RPMI8226 (cell line): ENCODE results near the gene PROP1.
"Not testable (repeated sequence)": the region's sequence is repeated elsewhere in the genome, so short reads cannot be mapped to it uniquely, and the experiment has no call there.

ENCODE experiments used
- DNase-seq: peaks from one replicate; pipeline ENCODE4 v3.0.0-alpha.2; 2015

Gene PROP1

DNA sequence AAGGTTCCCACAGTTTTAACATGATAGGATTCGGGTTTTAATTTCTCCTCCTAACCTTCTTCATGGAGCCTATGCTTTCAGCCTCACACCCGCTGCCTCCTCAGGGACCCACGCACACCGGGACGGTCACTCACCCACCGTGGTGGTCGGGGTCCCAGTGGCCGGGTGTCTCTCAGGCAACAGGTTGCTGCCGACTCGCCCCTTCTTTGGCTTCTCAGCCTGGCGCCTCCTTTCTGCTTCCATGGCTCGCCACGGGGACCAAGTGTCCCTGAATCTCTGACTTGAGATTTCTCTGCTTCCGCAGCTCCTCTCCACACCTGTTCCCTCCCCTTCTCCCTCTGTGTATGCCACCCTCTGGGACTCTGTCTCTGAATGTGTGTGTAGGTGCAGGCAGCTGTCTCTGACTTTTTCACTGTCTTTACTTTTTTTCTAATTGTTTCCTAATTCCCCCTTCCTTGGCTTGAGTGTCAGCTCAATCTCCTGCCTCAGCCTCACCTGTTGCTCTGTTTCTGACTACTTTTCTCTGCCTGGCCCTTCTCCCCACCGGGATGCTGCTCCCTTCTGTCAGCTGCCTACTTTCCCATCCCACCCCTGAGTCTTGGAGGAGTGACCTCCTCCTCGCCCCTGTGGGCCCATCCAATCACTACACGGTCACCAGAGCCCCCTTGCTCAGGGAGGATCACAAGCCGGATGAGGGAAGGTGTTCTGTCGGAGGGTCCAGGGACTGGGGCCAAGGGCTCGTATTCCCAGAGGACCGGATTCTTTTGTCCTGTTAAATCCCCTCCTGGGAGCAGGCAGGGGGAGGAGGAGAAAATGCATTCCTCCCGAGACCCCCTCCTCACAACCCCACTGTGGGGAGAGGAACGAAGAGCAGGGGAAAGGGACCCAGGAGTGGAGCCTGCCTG lies at the start of gene PROP1:
Gene PROP1 (minus strand): TSS at position 552 of the 905 bp plus-strand sequence. CDS start 309 bp downstream, at position 243.
- no peak for DNase-seq

DNA sequence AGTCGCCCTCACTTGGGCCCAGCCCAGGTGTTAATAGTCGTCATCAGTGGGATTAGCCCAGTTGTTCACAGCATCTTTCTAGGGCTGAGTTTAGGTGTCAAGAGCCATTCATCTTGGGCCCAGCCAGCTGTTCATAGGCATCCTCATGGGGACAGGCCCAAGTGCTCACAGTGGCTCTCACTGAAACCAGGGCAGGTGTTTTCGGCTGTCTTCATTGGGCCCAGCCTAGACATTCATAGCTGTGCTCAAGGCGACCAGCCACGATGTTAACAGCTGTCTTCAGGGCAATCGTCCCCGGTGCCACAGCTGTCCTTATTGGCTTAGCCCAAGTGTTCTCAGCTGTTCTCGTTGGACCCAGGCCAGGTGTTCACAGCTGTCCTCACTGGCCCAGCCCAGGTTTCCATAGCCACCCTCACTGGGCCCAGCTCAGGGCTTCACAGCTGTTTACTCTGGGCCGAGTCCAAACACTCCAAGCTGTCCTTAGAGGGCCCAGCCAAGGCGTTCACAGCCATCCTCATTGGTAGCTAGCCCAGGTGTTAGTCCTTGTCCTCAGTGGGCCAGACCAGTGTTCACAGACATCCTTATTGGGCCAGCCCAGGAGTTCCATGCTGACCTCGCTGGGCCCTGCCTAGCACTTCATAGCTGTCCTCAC lies 23.5 kb upstream of the PROP1 start:
- DNase-seq: not testable (repeated sequence)

DNA sequence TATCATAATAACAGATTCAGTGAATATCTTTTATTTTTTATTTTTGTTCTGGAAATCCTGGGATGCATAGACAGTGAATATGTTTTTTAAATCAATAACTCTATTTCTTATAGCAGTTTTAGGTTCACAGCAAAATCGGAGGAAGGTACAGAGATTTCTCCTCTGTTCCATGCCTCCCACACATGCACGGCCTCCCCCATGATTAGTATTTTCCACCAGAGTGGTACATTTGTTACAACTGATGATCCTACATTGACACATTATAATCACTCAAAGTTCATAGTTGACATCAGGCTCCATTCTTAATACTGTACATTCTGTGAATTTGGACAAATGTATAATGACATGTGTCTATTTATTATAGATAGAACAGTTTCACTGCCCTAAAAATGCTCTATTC lies 16.7 kb upstream of the PROP1 start:
- not testable (repeated sequence) for DNase-seq

DNA sequence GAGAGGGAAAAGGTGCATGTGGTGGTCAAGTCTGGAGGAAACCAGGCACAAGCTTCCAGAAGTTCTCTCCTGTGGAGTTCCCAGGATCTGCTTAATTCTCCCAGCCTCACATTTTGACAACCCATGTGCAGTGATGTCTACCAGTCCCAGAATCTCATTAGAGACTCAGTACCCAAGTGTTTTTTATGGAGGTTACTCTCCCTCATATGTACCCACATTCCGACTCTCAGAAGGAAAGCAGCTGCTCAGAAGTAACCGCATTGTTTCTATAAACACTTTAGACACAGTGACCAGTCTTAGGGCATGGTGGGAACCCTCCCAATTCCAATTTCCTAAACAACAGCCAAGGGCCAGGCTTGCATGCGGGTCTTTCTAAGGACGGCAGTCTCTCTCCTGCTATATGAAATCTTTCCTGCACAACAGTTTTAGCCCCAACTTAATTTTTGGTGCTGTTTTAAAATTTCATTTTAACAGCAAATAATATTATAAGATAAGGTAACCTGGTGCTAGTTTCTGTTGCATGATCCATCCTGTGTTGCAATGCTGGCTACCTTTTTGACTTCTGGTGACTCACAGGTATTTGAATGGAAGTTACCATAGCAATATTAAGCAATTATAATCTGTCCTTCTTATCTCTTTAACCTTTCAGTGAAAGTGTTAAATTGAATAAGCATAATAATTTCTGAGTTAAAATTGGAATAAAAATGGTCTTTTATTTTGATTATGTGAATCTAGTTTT lies 15.9 kb upstream of the PROP1 start:
- DNase-seq: not testable (repeated sequence)

DNA sequence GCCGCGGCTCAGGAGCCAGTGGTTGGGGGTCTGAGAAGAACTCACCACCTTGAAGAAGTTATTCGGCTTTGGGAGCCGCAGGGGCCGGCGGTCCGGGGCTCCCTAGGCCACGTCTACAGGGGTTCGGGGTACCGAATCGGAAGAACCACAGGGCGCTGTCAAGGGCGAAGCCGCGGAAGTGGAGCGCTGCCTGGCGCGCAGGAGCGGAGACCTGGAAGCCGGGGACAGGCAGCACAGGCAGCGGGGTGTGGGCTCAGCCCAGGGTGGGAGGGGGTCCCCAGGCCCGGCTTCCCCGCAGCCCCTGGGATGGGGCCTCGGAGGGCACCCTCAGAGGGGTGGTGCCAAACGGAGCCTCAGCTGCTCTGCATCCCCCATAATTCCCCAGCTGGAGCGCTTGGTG lies 11.2 kb upstream of the PROP1 start:
- DNase-seq: not testable (repeated sequence)

GRCh38 chr5:178006536-178007231 lies 10.6 kb upstream of the PROP1 start:
- DNase-seq: not testable (repeated sequence)

- DNase-seq: not testable (repeated sequence)
Measured at GRCh38 chr5:178006181-178006535, 10.1 kb upstream of the PROP1 start.

- no peak for DNase-seq
Measured at GRCh38 chr5:177997846-177998245, 1.8 kb upstream of the PROP1 start.

DNA sequence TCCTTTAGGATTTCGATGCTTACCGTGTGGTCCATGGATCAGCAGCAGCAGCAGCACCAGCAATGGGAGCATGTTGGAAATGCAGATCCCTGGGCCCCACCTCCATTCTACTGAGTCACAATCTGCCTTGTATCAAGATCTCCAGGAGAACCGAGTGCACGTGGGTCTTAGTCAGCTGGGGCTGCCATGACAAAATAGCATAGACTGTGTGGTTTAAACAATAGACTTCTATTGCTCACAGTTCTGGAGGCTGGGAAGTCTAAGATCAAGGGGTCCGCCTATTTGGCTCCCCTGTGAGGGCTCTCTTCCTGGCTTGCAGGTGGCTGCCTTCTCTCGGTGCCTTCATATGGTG lies 1.3 kb upstream of the PROP1 start:
- no peak for DNase-seq

GRCh38 chr5:177996660-177997318 lies 747 bp upstream of the PROP1 start:
- DNase-seq: no peak

DNA sequence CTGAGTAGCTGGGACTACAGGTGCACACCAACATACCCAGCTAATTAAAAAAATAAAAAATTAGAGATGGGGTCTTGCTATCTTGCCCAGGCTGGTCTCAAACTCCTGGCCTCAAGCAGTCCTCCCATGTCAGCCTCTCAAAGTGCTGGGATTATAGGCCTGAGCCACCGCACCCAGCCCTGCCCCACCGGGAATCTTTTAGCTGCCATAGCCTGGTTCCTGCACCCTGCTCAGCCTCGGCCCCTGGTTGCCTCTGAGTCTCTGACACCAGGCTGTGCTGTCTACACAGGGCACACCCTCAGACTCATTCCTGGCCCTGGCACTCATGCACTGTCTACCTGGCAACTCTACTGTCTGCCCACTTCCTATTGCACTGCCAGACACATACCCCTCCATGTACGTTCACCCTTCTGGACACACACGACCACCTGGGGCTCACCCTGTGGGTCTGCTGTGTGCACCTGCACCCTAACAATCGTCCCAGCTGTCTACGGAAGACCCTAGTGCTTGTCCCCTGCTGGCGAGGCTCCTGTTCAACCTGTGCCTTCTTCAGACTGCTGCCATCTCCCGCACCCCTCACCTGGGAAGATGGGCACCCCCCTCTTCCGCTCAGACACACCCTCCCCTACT lies 1.4 kb downstream of the PROP1 start:
- no peak for DNase-seq

DNA sequence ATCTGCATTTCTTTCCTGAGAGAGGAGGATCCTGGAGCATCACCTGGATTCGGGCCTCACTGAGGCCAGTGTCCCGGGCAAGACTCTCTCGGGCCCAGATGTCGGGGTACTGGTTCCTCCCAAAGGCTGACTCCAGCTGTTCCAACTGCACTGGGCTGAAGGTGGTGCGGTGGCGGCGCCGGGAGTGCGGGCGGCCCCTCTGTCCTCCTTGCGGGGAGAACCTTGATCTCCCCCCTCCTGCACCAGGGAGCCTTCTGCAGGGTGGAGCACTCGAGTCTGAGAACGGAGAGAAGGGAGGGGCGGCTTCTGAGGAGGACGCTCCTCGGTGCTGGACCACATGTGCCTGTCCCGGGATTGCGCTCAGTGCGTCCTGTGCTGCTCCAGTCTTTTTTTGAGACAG lies 2.0 kb downstream of the PROP1 start:
- no peak for DNase-seq

DNA sequence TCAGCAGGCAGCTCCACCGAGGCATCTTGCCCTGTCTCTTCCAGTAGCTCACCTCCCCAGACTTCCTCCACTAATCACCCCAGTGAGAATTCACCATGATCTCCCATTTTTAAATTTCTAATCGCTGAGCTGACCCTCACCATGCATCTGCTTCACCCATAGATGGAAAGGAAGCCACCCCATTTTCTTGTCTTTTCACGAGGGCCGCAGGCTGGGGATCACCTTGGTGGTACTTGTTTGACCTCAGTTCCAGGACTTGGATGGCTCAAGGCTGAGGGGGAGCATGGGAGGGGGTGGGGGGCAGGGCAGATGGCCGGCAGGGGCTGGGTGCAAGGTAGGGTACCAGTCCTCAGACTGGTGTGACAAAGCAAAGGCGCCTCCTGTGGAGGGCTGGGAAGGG lies 3.6 kb downstream of the PROP1 start:
- no peak for DNase-seq

DNA sequence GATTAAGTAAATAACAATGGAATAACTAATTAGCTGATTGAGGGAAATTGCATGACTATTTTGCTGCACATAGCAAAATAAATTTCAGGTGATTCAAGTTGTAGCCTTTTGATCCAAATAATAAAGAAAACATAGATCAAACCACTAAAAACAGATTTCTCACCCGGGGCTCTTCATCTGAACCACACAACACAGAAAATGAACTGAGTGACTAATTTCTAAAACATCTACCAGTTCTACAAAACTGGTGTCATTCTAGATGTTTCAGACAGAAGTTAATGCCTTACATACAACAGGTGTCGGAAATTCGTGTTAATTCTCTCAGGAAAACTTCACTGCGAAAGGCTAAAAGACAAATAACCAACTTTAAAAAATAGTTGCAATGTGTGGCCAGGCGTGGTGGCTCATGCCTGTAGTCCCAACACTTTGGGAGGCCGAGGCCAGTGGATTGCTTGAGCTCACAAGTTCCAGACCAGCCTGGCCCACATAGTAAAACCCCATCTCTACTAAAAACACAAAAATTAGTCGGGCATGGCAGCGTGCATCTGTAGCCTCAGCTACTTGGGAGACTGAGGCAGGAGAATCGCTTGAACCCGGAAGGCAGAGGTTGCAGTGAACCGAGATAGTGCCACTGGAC lies 6.9 kb downstream of the PROP1 start:
- no peak for DNase-seq

DNA sequence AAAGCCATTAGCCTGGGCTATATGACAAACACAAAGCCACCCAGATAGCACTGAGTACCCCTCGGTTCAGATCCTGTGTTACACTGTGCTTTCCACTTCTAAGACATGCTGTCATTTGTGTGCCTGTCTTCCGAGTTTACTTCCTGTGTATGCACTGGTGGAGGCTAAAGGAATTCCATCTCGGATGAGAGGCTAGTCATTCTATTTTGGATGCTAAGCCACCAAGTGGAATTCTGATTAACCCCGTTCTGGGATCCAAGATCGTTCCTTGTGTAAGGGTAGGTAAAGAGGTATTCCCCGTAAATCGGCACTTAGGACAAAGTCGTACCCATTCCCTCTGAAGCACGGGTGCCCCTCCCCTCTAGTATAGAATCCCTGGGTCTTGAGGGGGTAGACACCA lies 8.7 kb downstream of the PROP1 start:
- no peak for DNase-seq

- DNase-seq: no peak
Measured at GRCh38 chr5:177985430-177986040, 10.5 kb downstream of the PROP1 start.

DNA sequence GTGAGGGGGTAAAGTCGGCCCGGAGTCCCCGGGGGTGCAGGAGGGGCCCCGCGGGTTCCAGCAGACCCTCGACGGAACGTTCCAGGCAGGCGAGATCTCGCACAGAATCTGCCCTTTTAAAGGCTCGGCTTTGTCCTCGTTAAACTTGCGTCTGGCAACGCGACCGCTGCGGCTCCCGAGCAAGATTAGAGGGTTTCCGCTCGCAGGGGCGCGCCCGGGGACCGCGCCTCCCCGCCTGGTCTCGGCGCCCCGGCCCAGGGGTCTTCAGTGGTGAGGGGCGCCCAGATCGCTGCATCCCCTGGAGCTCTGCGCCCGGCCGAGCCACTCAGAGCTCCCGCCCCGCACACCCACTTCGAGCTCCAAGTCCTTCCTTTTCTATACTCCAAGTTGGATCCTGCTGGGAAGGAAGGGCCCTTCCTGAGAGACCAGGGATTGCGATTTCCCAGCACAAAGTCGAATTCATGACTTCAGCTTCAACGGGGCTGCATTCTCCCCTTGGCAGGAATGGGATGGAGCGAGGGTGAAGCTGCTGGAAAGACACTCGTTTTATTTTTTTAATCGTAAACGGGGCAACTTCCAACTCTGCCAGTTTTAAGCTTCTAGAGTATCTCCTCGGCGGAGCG lies 11.3 kb downstream of the PROP1 start:
- no peak for DNase-seq

GRCh38 chr5:177983763-177984583 lies 12.1 kb downstream of the PROP1 start:
- DNase-seq: no peak

DNA sequence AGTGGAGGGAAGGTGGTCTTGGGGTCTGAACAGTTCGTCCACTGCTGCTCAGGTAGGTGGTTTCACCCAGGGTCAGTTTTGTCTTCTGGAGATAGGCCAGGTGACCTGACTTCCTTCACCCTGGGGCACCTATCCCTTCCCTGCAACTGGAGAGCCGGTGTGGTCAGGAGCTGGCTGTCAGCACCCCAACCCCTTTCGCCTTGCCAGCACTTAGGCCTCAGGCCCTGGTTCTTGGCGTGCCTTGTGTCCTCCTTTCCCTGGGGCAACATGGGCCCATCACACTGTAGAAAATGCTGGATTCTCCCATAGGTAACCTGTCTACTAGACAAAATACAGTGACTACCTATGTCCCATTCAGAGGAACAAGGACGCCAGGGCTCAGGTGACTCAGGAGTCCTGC lies 13.1 kb downstream of the PROP1 start:
- DNase-seq: no peak
